ENCODE data around the gene RAD23A. TPM values are rescaled to one million over a fixed set of nuclear protein-coding genes. Genes with fewer than 3 reads are reported as not detected.

The RAD23A gene
- total and polyA plus RNA-seq, 2 of the 4 experiments (the other 2 are of a cell fraction): 54.3 to 67.8 TPM

DNA sequence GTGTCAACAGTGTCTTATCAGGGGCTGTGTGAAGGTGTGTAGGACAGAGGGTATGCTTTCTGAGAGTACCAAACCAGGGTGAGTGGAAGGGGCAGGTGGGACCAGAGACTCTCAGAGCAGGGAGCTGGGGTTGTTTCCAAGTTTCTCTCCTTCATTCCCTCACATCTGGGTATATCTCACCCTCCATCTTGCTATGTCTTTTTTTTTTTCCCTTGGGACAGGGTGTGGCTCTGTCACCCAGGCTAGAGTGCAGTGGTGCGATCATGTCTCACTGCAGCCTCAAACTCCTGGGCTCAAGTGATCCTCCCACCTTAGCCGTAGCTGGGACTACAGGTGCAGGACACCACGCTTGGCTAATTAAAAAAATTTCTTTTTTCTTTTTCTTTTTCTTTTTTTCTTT, 34.3 kb downstream of the RAD23A start:
- H3K4me1 ChIP-seq (ENCODE audit: control insufficient read depth, insufficient read depth, low read length): peaks cover 3% of the 10 kb centered on the region; the same call in 1 of the 2 replicates

More for the DNA sequence above, 34.3 kb downstream of the RAD23A start:
- no peak overlapping the region for H3K23ac ChIP-seq (ENCODE audit: low read depth, low read length)
- no peak overlapping the region for H3K4me2 ChIP-seq (ENCODE audit: low read depth, low read length)
- no peak overlapping the region for H2AFZ ChIP-seq (replicated peaks; ENCODE audit: low read length, poor library complexity)
- no peaks in the 10 kb centered on the region for H3K9me3 ChIP-seq (ENCODE audit: control insufficient read depth, insufficient read depth, low read length)
- no peak overlapping the region for H2BK20ac ChIP-seq (ENCODE audit: low read depth, low read length)
- TF ChIP-seq RCOR1 (IDR thresholded peaks at IDR 0.05; ENCODE audit: insufficient replicate concordance, low read length): no peak
- TF ChIP-seq ELK1 (IDR thresholded peaks at IDR 0.05; ENCODE audit: borderline replicate concordance, low read depth, low read length): no peak
- no peak for TF ChIP-seq POLR2A (IDR thresholded peaks at IDR 0.05; ENCODE audit: low read depth, low read length)
- TF ChIP-seq CEBPB (IDR thresholded peaks at IDR 0.05; ENCODE audit: low read depth, low read length): no peak
- H3K79me1 ChIP-seq (ENCODE audit: low read depth in 1 of 2, low read length in 2 of 2): no peaks in the 10 kb centered on the region; a peak in 1 of 4 replicates
- in situ Hi-C loops (cut with MboI; ENCODE audit: low sequenced_read_pairs) (loop anchor here (5.0 to 25.0 kb wide), 4 partner anchors 112 to 757 kb away; a partner anchor contains a TSS), intact Hi-C loops (cut with micrococcal nuclease) (loop anchor here (2.0 to 5.0 kb wide), 2 partner anchors 171 to 267 kb away; partner anchors contain the start of genes IER2 and STX10), dilution Hi-C loops (cut with HindIII; ENCODE audit: low sequenced_read_pairs, unreplicated experiment) (no loop called here)
- H2AK9ac ChIP-seq (replicated peaks; ENCODE audit: low read depth, low read length, poor library complexity): no peak overlapping the region
- H3K27me3 ChIP-seq (ENCODE audit: control insufficient read depth, insufficient read depth, low read length): no peaks in the 10 kb centered on the region
- H4K5ac ChIP-seq (ENCODE audit: low read depth, low read length): no peak overlapping the region
- ChIA-PET POLR2A (ENCODE audit: unreplicated experiment) (no interaction called here), CTCF (no interaction called here)
- no TSS peak for BruUV-seq (replicated peaks)
- H3K9ac ChIP-seq (ENCODE audit: low read depth, low read length): no peak overlapping the region
- WGBS, 2 experiments (ENCODE audit: extremely low coverage in 2 of 2, insufficient read length in 1 of 2): 83% methylated on average over 2 of the region's 3 CpGs; no CpG with 5 or more reads in 1 of the 2 experiments
- no peak overlapping the region for H3K14ac ChIP-seq (replicated peaks; ENCODE audit: low read depth, low read length)
- H4K91ac ChIP-seq (ENCODE audit: insufficient read depth, low read depth, low read length): no peak overlapping the region
- no peak for ATAC-seq (ENCODE audit: low read depth)
- DNase-seq: no peak
- no peaks in the 10 kb centered on the region for H4K20me1 ChIP-seq (ENCODE audit: insufficient read depth, low read length)
- H4K8ac ChIP-seq (ENCODE audit: low read depth in 2 of 2, low read length in 2 of 2): no peak overlapping the region
- H3K56ac ChIP-seq (ENCODE audit: extremely low read depth, insufficient read depth, low read length): no peak overlapping the region
- H3K4me3 ChIP-seq (ENCODE audit: insufficient read depth, low read depth, low read length): no peak overlapping the region
- no peak overlapping the region for H3K4ac ChIP-seq (ENCODE audit: low read depth, low read length)
- no peak overlapping the region for H2BK5ac ChIP-seq (ENCODE audit: low read depth, low read length, poor library complexity, severe bottlenecking)
- H3K18ac ChIP-seq (ENCODE audit: low read depth, low read length): no peak overlapping the region
- H2BK120ac ChIP-seq (ENCODE audit: low read depth, low read length): no peak overlapping the region
- no peak overlapping the region; the same call in 1 of the 2 replicates for H2AK5ac ChIP-seq (ENCODE audit: low read depth, low read length)
- no peak overlapping the region for H3K27ac ChIP-seq (ENCODE audit: insufficient read depth, low read length)
- H3K9me1 ChIP-seq (ENCODE audit: insufficient read depth, low read length): 0 out of 2 replicates have a peak, but pooled peaks cover 2% of the 10 kb centered on the region
- no peak overlapping the region for H2BK15ac ChIP-seq (ENCODE audit: low read depth, low read length)
- no peaks in the 10 kb centered on the region for H3K36me3 ChIP-seq (ENCODE audit: control insufficient read depth, insufficient read depth, low read length)

All from IMR-90 (cell line).